Colonic mucosa (tissue), 4 donors: Measurements from ENCODE around the gene ANKRD11. TPM values are rescaled to one million over a fixed set of nuclear protein-coding genes. Genes with fewer than 3 reads are reported as not detected.

Source experiments
- DNase-seq: peaks from one replicate; pipeline ENCODE4 v3.0.0-alpha.2; 2020
- H3K27ac ChIP-seq: fragments of 200-600 bp; one replicate; pipeline ENCODE4 v1.8.0; 2021
- H3K27me3 ChIP-seq: fragments of 200-600 bp; one replicate; pipeline ENCODE4 v1.8.0; 2021
- H3K36me3 ChIP-seq: fragments of 200-600 bp; one replicate; pipeline ENCODE4 v1.8.0; 2021
- H3K4me1 ChIP-seq: fragments of 200-600 bp; one replicate; pipeline ENCODE4 v1.8.0; 2021; ENCODE audit warnings: mild to moderate bottlenecking
- H3K4me3 ChIP-seq: fragments of 200-600 bp; one replicate; pipeline ENCODE4 v1.8.0; 2021
- H3K9ac ChIP-seq, 2 donors: one replicate each; pipeline ENCODE4 v1.7.0; 2013; ENCODE audit warnings: control low read depth in 2 of 2, low read depth in 2 of 2, low read length in 2 of 2
- H3K9me3 ChIP-seq: fragments of 200-600 bp; one replicate; pipeline ENCODE4 v1.8.0; 2021
- intact Hi-C: fragments of 100-400 bp; cut with DNase I; formaldehyde crosslinking; loops from one replicate; pipeline ENCODE4 v1.14.1; 2022
- total RNA-seq, 2 donors: library from RNA; stranded (reverse); fragmentation: NEBNext Ultra II Directional in 1 of 2; extraction: Animal tissue kit (Norgen Biotek cat#: 25700) in 1 of 2; gene quantifications; one replicate each; pipeline ENCODE4 v1.2.1, GENCODE V29; 2021
- TF ChIP-seq, protein P1 (sequence below): fragments of 200-600 bp; IDR thresholded peaks from one replicate; pipeline ENCODE4 v1.8.0; 2022; ENCODE audit warnings: antibody characterized with exemption, mild to moderate bottlenecking
- donor health status: healthy.
- donor health status: DM: no; HTN: no; CAD: no.
- donor health status: DM: no; HTN: no; CAD: no.

The ANKRD11 gene
- total RNA-seq, 2 donors from 2014 or later = 69.4 to 129 TPM

DNA sequence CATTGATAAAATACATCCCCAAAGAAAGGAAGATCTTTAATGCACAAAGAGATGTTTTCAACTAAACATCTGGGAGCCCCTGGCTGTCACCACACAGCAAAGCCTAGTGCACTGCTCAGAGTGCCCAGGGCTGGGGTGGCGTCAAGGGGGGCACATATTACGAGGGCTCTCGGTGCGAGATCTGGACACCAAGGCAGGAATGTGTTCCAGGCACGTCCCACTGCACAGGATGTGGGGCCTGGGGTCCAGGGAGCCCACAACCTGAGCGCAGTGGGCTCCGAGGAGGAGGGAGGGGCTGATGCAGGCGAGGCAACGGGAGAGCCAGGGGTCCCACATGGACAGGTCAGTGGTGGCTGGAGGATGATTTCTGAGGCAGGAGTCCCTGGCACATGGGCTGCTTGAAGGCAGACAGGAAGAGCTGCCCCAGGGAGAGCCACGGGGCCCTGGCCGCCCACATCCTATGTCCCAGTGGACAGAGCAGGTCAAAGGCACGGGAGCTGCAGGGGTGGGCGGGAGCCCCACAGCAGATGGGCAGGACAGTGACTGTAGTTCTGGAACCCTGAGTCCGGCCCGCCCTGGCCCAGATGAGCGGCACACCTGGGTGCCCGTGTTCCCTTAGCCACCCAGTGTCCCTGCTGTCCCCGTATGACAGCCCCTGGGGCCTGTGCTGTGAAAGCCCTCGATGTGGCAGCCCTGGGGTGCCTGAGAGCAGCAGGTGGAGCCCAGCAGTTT, 216.5 kb downstream of the ANKRD11 start:
- H3K27ac ChIP-seq = no peak overlapping the region
- no peak overlapping the region for H3K4me3 ChIP-seq
- no peak for DNase-seq

GRCh38 chr16:89272631-89273030, 217.7 kb downstream of the ANKRD11 start:
- Histone ChIP-seq H3K9me3 (no peaks in the 10 kb centered on the region), H3K27me3 (no peaks in the 10 kb centered on the region), H3K4me3 (no peak overlapping the region), H3K36me3 (peaks cover 16% of the 10 kb centered on the region), H3K4me1 (no peaks in the 10 kb centered on the region), H3K9ac (no peak overlapping the region), H3K27ac (no peak overlapping the region)
- intact Hi-C loops = no loop called here
- no peak for DNase-seq
- TF ChIP-seq, protein P1, sequence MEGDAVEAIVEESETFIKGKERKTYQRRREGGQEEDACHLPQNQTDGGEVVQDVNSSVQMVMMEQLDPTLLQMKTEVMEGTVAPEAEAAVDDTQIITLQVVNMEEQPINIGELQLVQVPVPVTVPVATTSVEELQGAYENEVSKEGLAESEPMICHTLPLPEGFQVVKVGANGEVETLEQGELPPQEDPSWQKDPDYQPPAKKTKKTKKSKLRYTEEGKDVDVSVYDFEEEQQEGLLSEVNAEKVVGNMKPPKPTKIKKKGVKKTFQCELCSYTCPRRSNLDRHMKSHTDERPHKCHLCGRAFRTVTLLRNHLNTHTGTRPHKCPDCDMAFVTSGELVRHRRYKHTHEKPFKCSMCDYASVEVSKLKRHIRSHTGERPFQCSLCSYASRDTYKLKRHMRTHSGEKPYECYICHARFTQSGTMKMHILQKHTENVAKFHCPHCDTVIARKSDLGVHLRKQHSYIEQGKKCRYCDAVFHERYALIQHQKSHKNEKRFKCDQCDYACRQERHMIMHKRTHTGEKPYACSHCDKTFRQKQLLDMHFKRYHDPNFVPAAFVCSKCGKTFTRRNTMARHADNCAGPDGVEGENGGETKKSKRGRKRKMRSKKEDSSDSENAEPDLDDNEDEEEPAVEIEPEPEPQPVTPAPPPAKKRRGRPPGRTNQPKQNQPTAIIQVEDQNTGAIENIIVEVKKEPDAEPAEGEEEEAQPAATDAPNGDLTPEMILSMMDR = no peak

More for the DNA sequence above, 216.5 kb downstream of the ANKRD11 start:
- H3K27me3 ChIP-seq = no peaks in the 10 kb centered on the region
- intact Hi-C loops = no loop called here
- no peaks in the 10 kb centered on the region for H3K4me1 ChIP-seq
- peaks cover 16% of the 10 kb centered on the region for H3K36me3 ChIP-seq
- no peak overlapping the region for H3K9ac ChIP-seq
- H3K9me3 ChIP-seq = no peaks in the 10 kb centered on the region
- TF ChIP-seq, protein P1 = no peak

DNA sequence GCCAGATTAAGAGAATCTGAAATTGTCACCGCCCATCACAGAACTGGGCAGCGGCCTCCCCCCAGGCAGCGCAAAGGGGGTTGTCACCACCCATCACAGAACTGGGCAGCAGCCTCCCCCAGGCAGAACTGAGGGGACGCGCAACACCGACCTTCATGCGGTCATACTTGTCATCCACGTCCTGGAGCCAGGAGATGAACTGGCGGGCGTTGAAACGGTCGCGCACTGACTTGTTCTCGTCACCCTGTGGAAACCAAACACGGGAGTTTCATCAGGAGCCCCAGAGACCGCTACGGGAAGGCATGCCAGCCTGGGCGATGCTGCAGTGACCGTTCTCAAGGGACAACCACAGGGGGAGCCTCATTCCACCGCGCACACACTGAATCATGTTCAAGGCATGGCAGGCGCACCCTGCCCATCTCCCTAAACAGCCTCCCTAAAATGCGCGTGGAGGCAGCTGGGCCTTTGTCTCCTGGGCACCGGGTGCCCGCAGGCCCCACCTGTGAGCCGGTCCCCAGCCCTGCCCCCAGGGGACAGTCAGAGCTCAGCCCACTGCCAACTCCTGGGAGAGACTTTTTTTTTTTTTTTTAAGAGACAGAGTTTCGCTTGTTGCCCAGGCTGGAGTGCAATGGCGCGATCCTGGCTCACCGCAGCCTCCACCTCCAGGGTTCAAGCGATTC, 219.6 kb downstream of the ANKRD11 start:
- intact Hi-C loops = no loop called here
- no peak for DNase-seq
- no peak overlapping the region for H3K27ac ChIP-seq
- H3K9me3 ChIP-seq = no peaks in the 10 kb centered on the region
- TF ChIP-seq, protein P1 = no peak
- H3K36me3 ChIP-seq = peaks cover 15% of the 10 kb centered on the region
- no peaks in the 10 kb centered on the region for H3K4me1 ChIP-seq
- H3K9ac ChIP-seq = no peak overlapping the region
- no peak overlapping the region for H3K4me3 ChIP-seq
- H3K27me3 ChIP-seq = no peaks in the 10 kb centered on the region

- Histone ChIP-seq H3K27ac (no peak overlapping the region), H3K36me3 (peaks cover 9% of the 10 kb centered on the region), H3K9ac (no peak overlapping the region), H3K4me3 (no peak overlapping the region), H3K4me1 (no peaks in the 10 kb centered on the region), H3K9me3 (no peaks in the 10 kb centered on the region), H3K27me3 (no peaks in the 10 kb centered on the region)
- intact Hi-C loops = no loop called here
- TF ChIP-seq, protein P1 = no peak
- DNase-seq = peak; percentile 34
Measured at GRCh38 chr16:89269805-89270665, 220.3 kb downstream of the ANKRD11 start.

- intact Hi-C loops = no loop called here
- Histone ChIP-seq H3K27me3 (no peaks in the 10 kb centered on the region), H3K9me3 (no peaks in the 10 kb centered on the region), H3K9ac (no peak overlapping the region), H3K4me1 (no peaks in the 10 kb centered on the region), H3K36me3 (peaks cover under 1% of the 10 kb centered on the region), H3K4me3 (no peak overlapping the region), H3K27ac (no peak overlapping the region)
- TF ChIP-seq, protein P1 = no peak
- DNase-seq = no peak
Measured at GRCh38 chr16:89268987-89269735, 221.2 kb downstream of the ANKRD11 start.
